H9 (cell line): ENCODE data around the gene GP1BB. TPM values are rescaled to one million over a fixed set of nuclear protein-coding genes. Genes with fewer than 3 reads are reported as not detected.

ENCODE experiments used
- DNase-seq: peaks from one replicate; pipeline ENCODE4 v3.0.0-alpha.2; 2017
- H2AFZ ChIP-seq: one replicate; pipeline ENCODE4 v1.6.1; 2013; ENCODE audit warnings: mild to moderate bottlenecking, low read length, control low read depth, moderate library complexity
- H2AK5ac ChIP-seq: 2 replicates; pipeline ENCODE4 v1.6.1; 2013; ENCODE audit warnings: low read length, control low read depth, mixed read lengths; ENCODE audit not compliant: insufficient read length
- H2BK120ac ChIP-seq: one replicate; pipeline ENCODE4 v1.6.1; 2013; ENCODE audit warnings: low read depth, mild to moderate bottlenecking, low read length, control low read depth, inconsistent platforms; ENCODE audit not compliant: poor library complexity, severe bottlenecking
- H2BK12ac ChIP-seq: 2 replicates; pipeline ENCODE4 v1.6.1; 2013; ENCODE audit warnings: low read length, control low read depth, mixed read lengths, low read depth; ENCODE audit not compliant: insufficient read length
- H2BK15ac ChIP-seq: 2 replicates; pipeline ENCODE4 v1.6.1; 2013; ENCODE audit warnings: low read depth, low read length, control low read depth
- H2BK20ac ChIP-seq: one replicate; pipeline ENCODE4 v1.6.1; 2013; ENCODE audit warnings: low read depth, mild to moderate bottlenecking, low read length, control low read depth, inconsistent platforms; ENCODE audit not compliant: poor library complexity, severe bottlenecking
- H2BK5ac ChIP-seq: 2 replicates; pipeline ENCODE4 v1.6.1; 2013; ENCODE audit warnings: low read length, control low read depth, mixed read lengths; ENCODE audit not compliant: insufficient read length
- H3K14ac ChIP-seq: 2 replicates; pipeline ENCODE4 v1.6.1; 2013; ENCODE audit warnings: low read length, control low read depth; ENCODE audit not compliant: insufficient read depth
- H3K18ac ChIP-seq: 2 replicates; pipeline ENCODE4 v1.6.1; 2013; ENCODE audit warnings: low read depth, mild to moderate bottlenecking, mixed read lengths, low read length, control low read depth; ENCODE audit not compliant: insufficient read length
- H3K23ac ChIP-seq: 2 replicates; pipeline ENCODE4 v1.6.1; 2013; ENCODE audit warnings: low read length, control low read depth, mixed read lengths, low read depth; ENCODE audit not compliant: insufficient read length
- H3K23me2 ChIP-seq: 2 replicates; pipeline ENCODE4 v1.6.1; 2013; ENCODE audit warnings: low read depth, mild to moderate bottlenecking, mixed read lengths, low read length, control low read depth; ENCODE audit not compliant: insufficient read length, poor library complexity, severe bottlenecking
- H3K27ac ChIP-seq: 2 replicates; pipeline ENCODE4 v1.5.1; 2013; ENCODE audit warnings: low read length, control low read depth, mixed read lengths, low read depth; ENCODE audit not compliant: insufficient read length
- H3K27me3 ChIP-seq: 2 replicates; pipeline ENCODE4 v1.6.1; 2013; ENCODE audit warnings: low read length, control low read depth, inconsistent platforms; ENCODE audit not compliant: insufficient read depth
- H3K4ac ChIP-seq: 2 replicates; pipeline ENCODE4 v1.6.1; 2013; ENCODE audit warnings: low read depth, mild to moderate bottlenecking, control low read depth, inconsistent platforms, low read length, moderate library complexity
- H3K4me1 ChIP-seq: 2 replicates; pipeline ENCODE4 v1.6.1; 2013; ENCODE audit warnings: low read length, control low read depth, inconsistent platforms; ENCODE audit not compliant: insufficient read depth
- H3K4me2 ChIP-seq: 2 replicates; pipeline ENCODE4 v1.6.1; 2013; ENCODE audit warnings: low read length, control low read depth, mixed read lengths; ENCODE audit not compliant: insufficient read length, insufficient read depth
- H3K56ac ChIP-seq: 2 replicates; pipeline ENCODE4 v1.6.1; 2013; ENCODE audit warnings: low read depth, mild to moderate bottlenecking, mixed read lengths, low read length, control low read depth; ENCODE audit not compliant: insufficient read length
- H3K79me1 ChIP-seq: 2 replicates; pipeline ENCODE4 v1.6.1; 2013; ENCODE audit warnings: low read depth, mild to moderate bottlenecking, moderate library complexity, low read length, control low read depth, inconsistent platforms; ENCODE audit not compliant: insufficient read depth, poor library complexity, severe bottlenecking
- H3K79me2 ChIP-seq: 2 replicates; pipeline ENCODE4 v1.6.1; 2013; ENCODE audit warnings: low read length, control low read depth, inconsistent platforms; ENCODE audit not compliant: insufficient read depth
- H3K9ac ChIP-seq: 2 replicates; pipeline ENCODE4 v1.6.1; 2013; ENCODE audit warnings: low read length, control low read depth, mixed read lengths; ENCODE audit not compliant: insufficient read length; ENCODE audit errors: extremely low read depth
- H3K9me3 ChIP-seq: one replicate; pipeline ENCODE4 v1.6.1; 2013; ENCODE audit warnings: low read depth, low read length, inconsistent platforms; ENCODE audit not compliant: control insufficient read depth
- H3T11ph ChIP-seq: one replicate; pipeline ENCODE4 v1.6.1; 2013; ENCODE audit warnings: mild to moderate bottlenecking, low read length, control low read depth, inconsistent platforms
- H4K20me1 ChIP-seq: one replicate; pipeline ENCODE4 v1.6.1; 2013; ENCODE audit not compliant: control insufficient read depth, insufficient read length, insufficient read depth
- H4K5ac ChIP-seq: 2 replicates; pipeline ENCODE4 v1.6.1; 2013; ENCODE audit warnings: low read depth, mild to moderate bottlenecking, mixed read lengths, low read length, control low read depth; ENCODE audit not compliant: insufficient read length
- H4K8ac ChIP-seq: replicated peaks from 2 replicates; pipeline ENCODE4 v1.6.1; 2013; ENCODE audit warnings: low read length, control low read depth, mixed read lengths, low read depth; ENCODE audit not compliant: insufficient read length
- H4K91ac ChIP-seq: 2 replicates; pipeline ENCODE4 v1.6.1; 2013; ENCODE audit warnings: low read depth, mild to moderate bottlenecking, moderate library complexity, mixed read lengths, low read length, control low read depth; ENCODE audit not compliant: insufficient read length
- H3K27ac Mint-ChIP-seq, 3 experiments: 2 replicates in 2 of 3; 3 replicates in 1 of 3; pipeline ENCODE4 v1.8.0; 2020 to 2021; ENCODE audit warnings: mixed read lengths in 3 of 3, mild to moderate bottlenecking in 1 of 3, moderate library complexity in 1 of 3
- H3K27me3 Mint-ChIP-seq: 2 replicates; pipeline ENCODE4 v1.8.0; 2021; ENCODE audit warnings: low read depth, mild to moderate bottlenecking, moderate library complexity, mixed read lengths
- H3K36me3 Mint-ChIP-seq, 3 experiments: 2 replicates in 2 of 3; 3 replicates in 1 of 3; pipeline ENCODE4 v1.8.0; 2020 to 2021; ENCODE audit warnings: low read depth in 3 of 3, mixed read lengths in 3 of 3; ENCODE audit not compliant: insufficient read depth in 1 of 3
- H3K4me1 Mint-ChIP-seq, 2 experiments: 2 replicates each; pipeline ENCODE4 v1.8.0; 2020; ENCODE audit warnings: mixed read lengths in 2 of 2
- H3K4me3 Mint-ChIP-seq, 2 experiments: 2 replicates in 1 of 2; 3 replicates in 1 of 2; pipeline ENCODE4 v1.8.0; 2020 to 2021; ENCODE audit warnings: mild to moderate bottlenecking in 2 of 2, mixed read lengths in 2 of 2, moderate library complexity in 1 of 2
- H3K9me3 Mint-ChIP-seq, 2 experiments: 2 replicates in 1 of 2; 3 replicates in 1 of 2; pipeline ENCODE4 v1.8.0; 2020; ENCODE audit warnings: mild to moderate bottlenecking in 2 of 2, mixed read lengths in 2 of 2, moderate library complexity in 1 of 2
- WGBS: extraction: QIAGEN DNeasy Blood & Tissue Kit; methylation state at CpG from one replicate; pipeline ENCODE4 v1.1.7; 2013; ENCODE audit warnings: missing lambda C conversion rate, low lambda C conversion rate, mixed read lengths; ENCODE audit not compliant: insufficient read length; ENCODE audit errors: extremely low coverage; 5-methylcytosine and 5-hydroxymethylcytosine counted together
- total RNA-seq: library from RNA; stranded (reverse); gene quantifications from 2 replicates; pipeline ENCODE4 v1.2.1, GENCODE V29; 2021
- TF ChIP-seq, protein P1 (sequence below): fragments of 200-600 bp; sonication (generic); conservative IDR thresholded peaks from 3 replicates; pipeline ENCODE4 v1.8.0; 2021; ENCODE audit warnings: antibody characterized with exemption, mild to moderate bottlenecking

Gene GP1BB
- total RNA-seq, 1 experiment from 2014 or later: 3.4 TPM

DNA sequence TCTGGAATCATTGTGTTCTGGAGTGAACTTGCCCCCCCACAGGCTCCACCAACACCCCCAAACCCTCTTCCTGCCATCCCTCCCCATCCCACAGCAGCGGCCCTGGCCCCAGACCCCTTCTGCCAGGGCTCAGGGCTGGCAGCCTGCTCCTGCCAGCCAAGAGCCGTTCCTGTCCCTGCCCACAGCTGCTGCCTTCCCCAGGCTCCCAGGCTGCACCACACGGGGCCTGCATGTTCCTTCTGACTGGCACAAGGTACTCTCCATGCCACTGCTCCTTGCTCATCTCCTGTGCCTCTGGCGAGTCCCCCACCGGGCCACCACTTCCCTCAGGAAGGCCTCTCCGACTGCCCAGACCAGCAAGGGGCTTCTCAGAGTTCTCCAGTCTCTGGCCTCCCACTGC is 4.9 kb downstream of the GP1BB start:
- H3K4me2 ChIP-seq: no peak overlapping the region
- peaks cover 7% of the 10 kb centered on the region for H4K20me1 ChIP-seq
- Mint-ChIP-seq H3K4me3 (no peak overlapping the region), H3K4me1 (peaks cover 4 to 9% of the 10 kb centered on the region in 2 experiments; a peak in 3 of 4 replicates), H3K27me3 (peaks cover 70% of the 10 kb centered on the region), H3K27ac (no peak overlapping the region), H3K9me3 (peaks cover 8 to 19% of the 10 kb centered on the region in 2 experiments; a peak in 3 of 5 replicates), H3K36me3 (no peaks in the 10 kb centered on the region; a peak in 2 of 7 replicates)
- no peaks in the 10 kb centered on the region for H3K4me1 ChIP-seq
- no peaks in the 10 kb centered on the region for H3K9me3 ChIP-seq
- peaks cover 5% of the 10 kb centered on the region for H3K23me2 ChIP-seq
- no peak overlapping the region for H3K56ac ChIP-seq
- no peak overlapping the region for H4K91ac ChIP-seq
- WGBS: no CpG with 5 or more reads among the region's 6 CpGs
- H2BK20ac ChIP-seq: no peak overlapping the region
- no peak overlapping the region for H4K5ac ChIP-seq
- no peak overlapping the region for H2BK15ac ChIP-seq
- no peak overlapping the region for H3K23ac ChIP-seq
- DNase-seq: no peak
- H3K18ac ChIP-seq: no peak overlapping the region
- H3T11ph ChIP-seq: no peak overlapping the region
- H3K4ac ChIP-seq: no peak overlapping the region
- H3K79me1 ChIP-seq: no peaks in the 10 kb centered on the region
- H2AK5ac ChIP-seq: no peak overlapping the region
- no peak overlapping the region for H3K14ac ChIP-seq
- H3K9ac ChIP-seq: no peak overlapping the region
- no peak overlapping the region for H2BK5ac ChIP-seq
- no peak overlapping the region for H2BK120ac ChIP-seq
- H3K79me2 ChIP-seq: no peaks in the 10 kb centered on the region
- TF ChIP-seq, protein P1, sequence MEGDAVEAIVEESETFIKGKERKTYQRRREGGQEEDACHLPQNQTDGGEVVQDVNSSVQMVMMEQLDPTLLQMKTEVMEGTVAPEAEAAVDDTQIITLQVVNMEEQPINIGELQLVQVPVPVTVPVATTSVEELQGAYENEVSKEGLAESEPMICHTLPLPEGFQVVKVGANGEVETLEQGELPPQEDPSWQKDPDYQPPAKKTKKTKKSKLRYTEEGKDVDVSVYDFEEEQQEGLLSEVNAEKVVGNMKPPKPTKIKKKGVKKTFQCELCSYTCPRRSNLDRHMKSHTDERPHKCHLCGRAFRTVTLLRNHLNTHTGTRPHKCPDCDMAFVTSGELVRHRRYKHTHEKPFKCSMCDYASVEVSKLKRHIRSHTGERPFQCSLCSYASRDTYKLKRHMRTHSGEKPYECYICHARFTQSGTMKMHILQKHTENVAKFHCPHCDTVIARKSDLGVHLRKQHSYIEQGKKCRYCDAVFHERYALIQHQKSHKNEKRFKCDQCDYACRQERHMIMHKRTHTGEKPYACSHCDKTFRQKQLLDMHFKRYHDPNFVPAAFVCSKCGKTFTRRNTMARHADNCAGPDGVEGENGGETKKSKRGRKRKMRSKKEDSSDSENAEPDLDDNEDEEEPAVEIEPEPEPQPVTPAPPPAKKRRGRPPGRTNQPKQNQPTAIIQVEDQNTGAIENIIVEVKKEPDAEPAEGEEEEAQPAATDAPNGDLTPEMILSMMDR: no peak
- no peak overlapping the region for H2AFZ ChIP-seq
- no peak overlapping the region for H2BK12ac ChIP-seq
- H3K27me3 ChIP-seq: peaks cover 39% of the 10 kb centered on the region; the same call in 1 of the 2 replicates
- no peak overlapping the region for H3K27ac ChIP-seq
- no peak overlapping the region for H4K8ac ChIP-seq
